SK-N-SH (cell line): Measurements from ENCODE around the gene HIF1A. TPM values are rescaled to one million over a fixed set of nuclear protein-coding genes. Genes with fewer than 3 reads are reported as not detected.
A peak's percentile ranks its signal among the peaks of the same experiment; 100 is the strongest.

Experiments used
- CTCF ChIA-PET: fragments of 300-600, 350-600 bp; formaldehyde crosslinking; extraction: SDS; loops from one replicate; lab custom pipeline; 2021; lab: Yijun Ruan, JAX
- POLR2A ChIA-PET: fragments of 350-600 bp; sonication (Branson Sonifier 250); formaldehyde crosslinking; extraction: SDS; loops from one replicate; lab custom pipeline; 2020; ENCODE audit warnings: antibody characterized with exemption, inconsistent platforms; lab: Yijun Ruan, JAX
- DNase-seq: peaks from one replicate; pipeline ENCODE4 v3.0.0; 2012
- H2AFZ ChIP-seq: fragments of 200-600 bp; sonication (generic); 2 replicates; pipeline ENCODE4 v1.8.1; 2016; ENCODE audit warnings: antibody characterized with exemption, mild to moderate bottlenecking, low read depth
- H3F3A ChIP-seq: fragments of 200-600 bp; sonication (generic); replicated peaks from 2 replicates; pipeline ENCODE3; 2016; ENCODE audit warnings: antibody characterized with exemption, mild to moderate bottlenecking; ENCODE audit not compliant: insufficient read depth
- H3K27ac ChIP-seq, 2 experiments: fragments of 200-500 bp in 1 of 2; fragments of 200-600 bp in 1 of 2; sonication (Bioruptor generic) in 1 of 2; sonication (generic), shearing (Covaris generic) in 1 of 2; 2 replicates each; pipeline versions ENCODE4 v1.5.1 to v1.6.1; 2014 to 2016; ENCODE audit warnings: low read depth in 2 of 2, inconsistent platforms in 1 of 2, low read length in 1 of 2, mild to moderate bottlenecking in 1 of 2, mixed read lengths in 1 of 2
- H3K27me3 ChIP-seq: fragments of 200-600 bp; sonication (generic), shearing (Covaris generic); 2 replicates; pipeline ENCODE4 v1.6.1; 2016; ENCODE audit warnings: mixed run types; ENCODE audit not compliant: insufficient read depth
- H3K36me3 ChIP-seq, 2 experiments: fragments of 200-500 bp in 1 of 2; fragments of 200-600 bp in 1 of 2; sonication (Bioruptor generic) in 1 of 2; sonication (generic) in 1 of 2; replicated peaks in 1 of 2; 2 replicates each; pipeline versions ENCODE3 to v1.5.1; 2014 to 2016; ENCODE audit warnings: low read length in 1 of 2, mild to moderate bottlenecking in 1 of 2; ENCODE audit not compliant: insufficient read depth in 2 of 2, control insufficient read depth in 1 of 2
- H3K4me1 ChIP-seq, 2 experiments: fragments of 200-500 bp in 1 of 2; fragments of 200-600 bp in 1 of 2; sonication (Bioruptor generic) in 1 of 2; sonication (generic), shearing (Covaris generic) in 1 of 2; 2 replicates each; pipeline versions ENCODE4 v1.5.1 to v1.6.1; 2014 to 2016; ENCODE audit warnings: low read depth in 1 of 2, low read length in 1 of 2, mixed run types in 1 of 2; ENCODE audit not compliant: insufficient read depth in 2 of 2, control insufficient read depth in 1 of 2
- H3K4me2 ChIP-seq: fragments of 200-600 bp; sonication (generic), shearing (Covaris generic); 2 replicates; pipeline ENCODE4 v1.6.1; 2017; ENCODE audit warnings: mixed run types
- H3K4me3 ChIP-seq, 2 experiments: fragments of 200-500 bp in 1 of 2; fragments of 200-600 bp in 1 of 2; sonication (Bioruptor generic) in 1 of 2; sonication (generic), shearing (Covaris generic) in 1 of 2; 2 replicates each; pipeline versions ENCODE4 v1.5.1 to v1.8.1; 2014 to 2016; ENCODE audit warnings: low read depth in 2 of 2, inconsistent platforms in 1 of 2, low read length in 1 of 2, mild to moderate bottlenecking in 1 of 2, mixed read lengths in 1 of 2, moderate library complexity in 1 of 2
- H3K79me2 ChIP-seq: fragments of 200-600 bp; sonication (generic); 2 replicates; pipeline ENCODE4 v1.8.1; 2017; ENCODE audit warnings: mild to moderate bottlenecking; ENCODE audit not compliant: insufficient read depth
- H3K9ac ChIP-seq: fragments of 200-600 bp; sonication (generic); 2 replicates; pipeline ENCODE4 v1.6.1; 2017; ENCODE audit warnings: mixed run types
- H3K9me2 ChIP-seq: fragments of 200-600 bp; sonication (generic); 2 replicates; pipeline ENCODE4 v1.6.1; 2017; ENCODE audit warnings: mixed run types
- H3K9me3 ChIP-seq: fragments of 200-600 bp; sonication (generic); 2 replicates; pipeline ENCODE4 v1.6.1; 2017; ENCODE audit warnings: mixed run types, mild to moderate bottlenecking, moderate library complexity
- H4K20me1 ChIP-seq: fragments of 200-600 bp; sonication (generic); 2 replicates; pipeline ENCODE4 v1.6.1; 2017; ENCODE audit warnings: mild to moderate bottlenecking, mixed run types; ENCODE audit not compliant: insufficient read depth
- CHD2 ChIP-seq: fragments of 150-350 bp; IDR thresholded peaks from 2 replicates; pipeline ENCODE4 v1.6.1; 2018; ENCODE audit warnings: low read length; ENCODE audit not compliant: partially characterized antibody
- CTCF ChIP-seq: fragments of 200-600 bp; sonication (generic); IDR thresholded peaks from 2 replicates; pipeline ENCODE4 v1.6.1; 2017; ENCODE audit warnings: antibody characterized with exemption, mild to moderate bottlenecking, moderate library complexity
- ELF1 ChIP-seq: IDR thresholded peaks from 2 replicates; pipeline ENCODE4 v1.4.0; 2012
- EP300 ChIP-seq, 2 experiments: IDR thresholded peaks; 2 replicates each; pipeline versions ENCODE4 v1.4.0 to v1.6.1; 2012; ENCODE audit warnings: borderline replicate concordance in 1 of 2, low read depth in 1 of 2, low read length in 1 of 2
- FOSL2 ChIP-seq: IDR thresholded peaks from 2 replicates; pipeline ENCODE4 v1.4.0; 2012; ENCODE audit warnings: low read depth, mild to moderate bottlenecking, moderate library complexity, borderline replicate concordance
- FOXM1 ChIP-seq: IDR thresholded peaks from 2 replicates; pipeline ENCODE4 v1.4.0; 2012; ENCODE audit warnings: low read depth, mild to moderate bottlenecking
- JUND ChIP-seq: IDR thresholded peaks from 2 replicates; pipeline ENCODE4 v1.4.0; 2012
- MAX ChIP-seq: IDR thresholded peaks from 2 replicates; pipeline ENCODE4 v1.4.0; 2012; ENCODE audit warnings: low read depth
- MXI1 ChIP-seq: IDR thresholded peaks from 2 replicates; pipeline ENCODE4 v1.6.1; 2012; ENCODE audit warnings: mild to moderate bottlenecking, low read depth, low read length, improper control_type of control experiment
- NFIC ChIP-seq: IDR thresholded peaks from 2 replicates; pipeline ENCODE4 v1.4.0; 2012; ENCODE audit warnings: borderline replicate concordance
- POLR2AphosphoS5 ChIP-seq: IDR thresholded peaks from 2 replicates; pipeline ENCODE4 v1.6.1; 2012; ENCODE audit warnings: low read depth, low read length
- RCOR1 ChIP-seq: fragments of 150-350 bp; IDR thresholded peaks from 2 replicates; pipeline ENCODE4 v1.6.1; 2017; ENCODE audit warnings: antibody characterized with exemption, low read length
- REST ChIP-seq: IDR thresholded peaks from 2 replicates; pipeline ENCODE4 v1.6.1; 2012; ENCODE audit warnings: mild to moderate bottlenecking, low read depth, low read length, moderate library complexity
- RXRA ChIP-seq: IDR thresholded peaks from 2 replicates; pipeline ENCODE4 v1.4.0; 2012; ENCODE audit warnings: low read depth, mild to moderate bottlenecking, borderline replicate concordance
- SMC3 ChIP-seq: IDR thresholded peaks from 2 replicates; pipeline ENCODE4 v1.6.1; 2012; ENCODE audit warnings: low read depth, low read length, improper control_type of control experiment
- TAF1 ChIP-seq: IDR thresholded peaks from 2 replicates; pipeline ENCODE4 v1.6.1; 2012; ENCODE audit warnings: low read depth, mild to moderate bottlenecking, low read length, moderate library complexity, borderline replicate concordance
- TCF12 ChIP-seq: IDR thresholded peaks from 2 replicates; pipeline ENCODE4 v1.4.0; 2012
- USF2 ChIP-seq: fragments of 150-350 bp; IDR thresholded peaks from 2 replicates; pipeline ENCODE4 v1.6.1; 2017; ENCODE audit warnings: antibody characterized with exemption, low read length, low read depth, borderline replicate concordance
- ZBTB33 ChIP-seq: IDR thresholded peaks from 2 replicates; pipeline ENCODE4 v1.4.0; 2012; ENCODE audit warnings: low read depth, borderline replicate concordance
- WGBS: methylation state at CpG from one replicate; pipeline ENCODE4 v1.1.6; 2017; ENCODE audit warnings: low lambda C conversion rate; 5-methylcytosine and 5-hydroxymethylcytosine counted together
- polyA plus RNA-seq, 3 experiments: library from polyadenylated mRNA; depleted of rRNA; stranded (reverse); fragments of >200 nt; gene quantifications; 2 replicates each; pipeline ENCODE4 v1.2.3, GENCODE V29; 2012

Gene HIF1A
- polyA plus RNA-seq, 1 of the 3 experiments (the other 2 are of a cell fraction), result 20.8 TPM

GRCh38 chr14:61653507-61653906, 41.8 kb upstream of the HIF1A start:
- Histone ChIP-seq H3K27ac (no peak overlapping the region), H3K27me3 (no peaks in the 10 kb centered on the region), H3K4me3 (no peak overlapping the region), H3K9me2 (no peaks in the 10 kb centered on the region), H4K20me1 (no peaks in the 10 kb centered on the region), H3K4me2 (no peak overlapping the region; the same call in 1 of the 2 replicates), H3K36me3 (no peaks in the 10 kb centered on the region), H3K79me2 (no peaks in the 10 kb centered on the region), H3K4me1 (peaks cover 3 to 8% of the 10 kb centered on the region in 2 experiments; a peak in 1 of 4 replicates), H3K9ac (no peak overlapping the region), H2AFZ (no peak overlapping the region), H3K9me3 (no peaks in the 10 kb centered on the region), H3F3A (peaks cover 6% of the 10 kb centered on the region)
- TF ChIP-seq RXRA (no peak), SMC3 (no peak), USF2 (no peak), EP300 (IDR thresholded peaks at IDR 0.05; ENCODE audit: borderline replicate concordance in 1 of 2, low read depth in 1 of 2, low read length in 1 of 2) (no peak), NFIC (no peak), JUND (no peak), ELF1 (no peak), POLR2AphosphoS5 (no peak), FOXM1 (no peak), RCOR1 (no peak), FOSL2 (no peak), TCF12 (peak; percentile 50; the same call in 1 of the 2 replicates), CHD2 (no peak), CTCF (no peak), TAF1 (no peak), ZBTB33 (no peak), MXI1 (peak; percentile 83; the same call in 1 of the 2 replicates), MAX (peak; percentile 62; the same call in 1 of the 2 replicates), REST (no peak)
- POLR2A ChIA-PET, result no interaction called here
- WGBS, result 18% methylated on average over 6 of the region's 6 CpGs
- CTCF ChIA-PET, result interaction anchor here (1.0 kb wide), 1 partner anchor 77 kb away, joined by 3 read pairs; no protein-coding TSS in a partner anchor
- DNase-seq, result no peak
